ENCODE data around the gene PNLIPRP1. TPM values are rescaled to one million over a fixed set of nuclear protein-coding genes. Genes with fewer than 3 reads are reported as not detected.

PNLIPRP1 gene
- total RNA-seq, 1 donor from 2014 or later, result not detected

DNA sequence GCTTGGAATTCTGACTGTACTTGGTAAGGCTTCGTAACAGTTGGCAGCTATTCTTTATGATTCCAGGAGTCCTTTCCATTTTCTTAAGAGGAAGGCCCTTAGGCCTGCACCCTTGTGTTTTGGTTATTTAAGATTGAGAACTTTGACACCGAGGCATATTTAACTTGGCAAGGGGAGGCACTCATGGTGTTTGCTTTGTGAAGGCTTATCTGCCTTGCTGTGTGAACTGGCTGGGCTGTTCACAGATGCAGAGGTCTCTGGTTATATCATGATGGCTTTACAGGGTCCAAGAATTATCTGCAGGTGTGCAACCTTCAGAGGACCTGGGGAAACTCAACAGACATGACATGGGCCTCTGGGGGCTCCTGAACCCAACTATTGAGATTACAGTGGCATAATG is 833 bp upstream of the PNLIPRP1 start:
- TF ChIP-seq CTCF (IDR thresholded peaks at IDR 0.05; ENCODE audit: unreplicated experiment), result no peak
- no peaks in the 10 kb centered on the region for H3K36me3 Mint-ChIP-seq (ENCODE audit: insufficient read depth)
- H3K4me3 Mint-ChIP-seq (ENCODE audit: low read depth), result no peak overlapping the region
- peaks cover 11% of the 10 kb centered on the region for H3K4me1 Mint-ChIP-seq (ENCODE audit: low read depth)
- peaks cover 51% of the 10 kb centered on the region for H3K27me3 Mint-ChIP-seq
- H3K27ac Mint-ChIP-seq, result no peak overlapping the region
- DNase-seq (ENCODE audit: low spot score, unreplicated experiment), result no peak
- H3K9me3 Mint-ChIP-seq (ENCODE audit: low read depth), result no peaks in the 10 kb centered on the region

DNA sequence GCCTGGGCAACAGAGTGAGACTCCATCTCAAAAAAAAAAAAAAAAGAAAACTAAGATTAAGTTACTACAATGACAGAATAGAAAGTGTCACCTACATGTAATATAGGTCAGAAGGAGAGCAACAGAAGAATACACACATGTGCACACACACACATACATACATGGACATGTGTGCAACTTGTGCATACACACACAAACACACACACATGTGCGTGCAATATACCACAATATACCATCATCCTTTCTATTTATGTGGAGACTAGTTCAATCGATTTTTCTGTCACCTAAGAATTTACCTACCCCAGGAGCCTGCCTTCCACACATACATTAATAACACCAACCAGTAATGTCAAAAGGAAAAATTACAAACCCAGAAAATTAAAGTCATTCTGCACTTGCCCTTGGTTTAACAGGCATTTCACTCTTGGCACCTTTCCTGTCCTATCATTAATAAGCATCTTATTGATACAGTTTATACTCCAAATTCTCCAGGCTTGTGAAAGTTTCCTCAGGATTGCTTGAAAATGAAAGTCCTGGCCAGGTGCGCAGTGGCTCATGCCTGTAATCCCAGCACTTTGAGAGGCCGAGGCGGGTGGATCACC is 2.5 kb downstream of the PNLIPRP1 start:
- H3K4me3 Mint-ChIP-seq (ENCODE audit: low read depth), result no peak overlapping the region
- peaks cover 11% of the 10 kb centered on the region for H3K4me1 Mint-ChIP-seq (ENCODE audit: low read depth)
- no peak for DNase-seq (ENCODE audit: low spot score, unreplicated experiment)
- H3K36me3 Mint-ChIP-seq (ENCODE audit: insufficient read depth), result no peaks in the 10 kb centered on the region
- no peak for TF ChIP-seq CTCF (IDR thresholded peaks at IDR 0.05; ENCODE audit: unreplicated experiment)
- no peaks in the 10 kb centered on the region for H3K9me3 Mint-ChIP-seq (ENCODE audit: low read depth)
- H3K27me3 Mint-ChIP-seq, result peaks cover 54% of the 10 kb centered on the region
- no peak overlapping the region for H3K27ac Mint-ChIP-seq

GRCh38 chr10:116594525-116595035 is 3.8 kb downstream of the PNLIPRP1 start:
- peaks cover 11% of the 10 kb centered on the region for H3K4me1 Mint-ChIP-seq (ENCODE audit: low read depth)
- no peaks in the 10 kb centered on the region for H3K36me3 Mint-ChIP-seq (ENCODE audit: insufficient read depth)
- H3K9me3 Mint-ChIP-seq (ENCODE audit: low read depth), result no peaks in the 10 kb centered on the region
- no peak for TF ChIP-seq CTCF (IDR thresholded peaks at IDR 0.05; ENCODE audit: unreplicated experiment)
- peaks cover 60% of the 10 kb centered on the region for H3K27me3 Mint-ChIP-seq
- no peak for DNase-seq (ENCODE audit: low spot score, unreplicated experiment)
- H3K27ac Mint-ChIP-seq, result no peak overlapping the region
- no peak overlapping the region for H3K4me3 Mint-ChIP-seq (ENCODE audit: low read depth)

DNA sequence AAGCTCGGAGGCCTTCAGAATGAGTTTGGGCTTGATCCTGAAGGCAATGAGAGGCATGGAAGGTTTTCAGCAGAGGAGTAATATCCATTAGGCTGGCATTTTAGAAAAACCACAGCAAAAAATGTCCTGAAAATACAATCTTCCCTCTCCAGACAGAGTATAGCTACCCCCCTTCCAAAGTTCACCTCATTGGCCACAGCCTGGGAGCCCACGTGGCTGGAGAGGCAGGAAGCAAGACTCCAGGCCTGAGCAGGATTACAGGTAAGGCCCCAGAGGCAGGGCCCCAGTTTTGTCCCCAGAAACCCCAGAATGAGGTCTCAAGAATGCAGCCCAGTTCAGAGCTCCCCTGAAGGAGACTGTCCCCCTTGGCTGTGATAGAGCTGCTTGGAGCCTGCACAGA is 5.3 kb downstream of the PNLIPRP1 start:
- Mint-ChIP-seq H3K4me1 (ENCODE audit: low read depth) (no peaks in the 10 kb centered on the region), H3K9me3 (ENCODE audit: low read depth) (no peaks in the 10 kb centered on the region), H3K27me3 (peaks cover 67% of the 10 kb centered on the region), H3K27ac (no peak overlapping the region), H3K4me3 (ENCODE audit: low read depth) (no peak overlapping the region), H3K36me3 (ENCODE audit: insufficient read depth) (no peaks in the 10 kb centered on the region)
- no peak for TF ChIP-seq CTCF (IDR thresholded peaks at IDR 0.05; ENCODE audit: unreplicated experiment)
- no peak for DNase-seq (ENCODE audit: low spot score, unreplicated experiment)

DNA sequence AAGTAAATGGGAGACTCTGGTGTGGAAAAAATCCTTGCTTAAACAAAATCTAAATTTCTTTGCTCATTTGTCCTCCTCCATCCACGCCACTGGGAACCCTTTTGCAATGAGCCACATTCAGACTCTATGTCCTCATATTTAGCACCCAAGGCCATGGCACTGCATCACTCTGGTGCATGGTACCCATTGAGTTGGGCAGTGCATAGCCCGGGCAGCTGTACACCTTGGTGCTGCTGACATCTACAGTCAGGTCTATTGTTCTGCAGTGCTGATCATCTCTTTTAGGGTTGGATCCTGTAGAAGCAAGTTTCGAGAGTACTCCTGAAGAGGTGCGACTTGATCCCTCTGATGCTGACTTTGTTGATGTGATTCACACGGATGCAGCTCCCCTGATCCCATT is 6.8 kb downstream of the PNLIPRP1 start:
- no peak for DNase-seq (ENCODE audit: low spot score, unreplicated experiment)
- no peak for TF ChIP-seq CTCF (IDR thresholded peaks at IDR 0.05; ENCODE audit: unreplicated experiment)
- no peak overlapping the region for H3K27ac Mint-ChIP-seq
- no peaks in the 10 kb centered on the region for H3K9me3 Mint-ChIP-seq (ENCODE audit: low read depth)
- no peaks in the 10 kb centered on the region for H3K4me1 Mint-ChIP-seq (ENCODE audit: low read depth)
- H3K4me3 Mint-ChIP-seq (ENCODE audit: low read depth), result no peak overlapping the region
- no peaks in the 10 kb centered on the region for H3K36me3 Mint-ChIP-seq (ENCODE audit: insufficient read depth)
- H3K27me3 Mint-ChIP-seq, result peaks cover 56% of the 10 kb centered on the region
